GM18861 (cell line): Measurements from ENCODE around the gene TRRAP.
"Not testable (repeated sequence)": the region's sequence is repeated elsewhere in the genome, so short reads cannot be mapped to it uniquely, and the experiment has no call there.

Experiments used
- ATAC-seq: cut with Tn5 transposase; IDR thresholded peaks from one replicate; pipeline ENCODE4 v1.9.1; 2021; ENCODE audit not compliant: unreplicated experiment

TRRAP gene

DNA sequence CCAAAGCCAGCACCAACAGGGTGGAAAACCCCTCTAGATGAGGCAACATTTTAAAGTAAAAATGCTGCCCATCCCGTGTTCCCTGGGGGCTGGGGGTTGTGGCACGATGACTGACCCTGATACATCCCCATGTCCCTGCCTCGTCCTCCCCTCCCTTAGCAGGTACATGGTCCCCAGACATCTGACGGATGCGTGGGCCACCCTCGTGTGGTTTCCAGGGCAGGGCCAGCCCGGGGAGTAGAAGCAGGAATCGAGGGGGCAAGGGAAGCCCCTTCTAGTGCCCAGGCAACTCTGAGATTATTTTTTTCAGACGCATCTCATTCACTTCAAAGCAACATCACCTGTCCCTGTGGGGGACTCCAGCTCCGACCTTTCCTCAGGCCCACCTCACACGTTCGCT lies 12.0 kb upstream of the TRRAP start:
- ATAC-seq, result no peak

DNA sequence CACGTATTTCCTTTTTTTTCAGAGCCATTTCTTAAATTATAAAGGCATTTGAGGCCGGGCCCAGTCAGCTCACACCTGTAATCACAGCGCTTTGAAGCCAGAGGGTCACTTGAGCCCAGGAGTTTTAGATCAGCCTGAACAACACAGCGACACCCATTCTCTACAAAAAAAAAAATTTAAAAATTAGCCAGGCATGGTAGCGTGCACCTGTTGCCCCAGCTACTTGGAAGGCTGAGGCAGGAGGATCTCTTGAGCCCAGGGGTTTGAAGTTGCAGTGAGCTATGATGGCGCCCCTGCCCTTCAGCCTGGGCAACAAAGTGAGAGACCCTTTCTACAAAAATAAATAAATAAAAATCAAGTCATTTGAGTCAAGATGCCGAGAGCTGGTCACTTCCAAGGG lies 11.6 kb upstream of the TRRAP start:
- ATAC-seq, result no peak

DNA sequence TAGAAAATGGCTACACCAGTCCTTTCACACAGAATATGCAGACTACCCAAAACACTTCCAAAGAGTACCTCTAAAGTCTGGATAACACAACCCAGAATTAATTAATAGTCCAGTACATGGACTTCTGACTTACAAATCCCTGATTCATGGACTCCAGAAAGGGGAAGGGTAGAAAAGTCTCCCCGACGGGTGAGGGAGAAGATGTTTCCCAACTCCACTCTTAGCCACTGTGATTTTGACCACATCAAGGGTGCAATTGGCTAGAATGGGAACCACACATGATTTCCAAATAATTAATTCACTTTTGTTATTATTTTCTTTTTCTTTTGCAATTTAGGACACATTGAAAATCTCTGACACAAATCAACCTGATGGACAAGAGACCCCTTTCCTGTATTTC lies 9.9 kb upstream of the TRRAP start:
- ATAC-seq, result no peak

DNA sequence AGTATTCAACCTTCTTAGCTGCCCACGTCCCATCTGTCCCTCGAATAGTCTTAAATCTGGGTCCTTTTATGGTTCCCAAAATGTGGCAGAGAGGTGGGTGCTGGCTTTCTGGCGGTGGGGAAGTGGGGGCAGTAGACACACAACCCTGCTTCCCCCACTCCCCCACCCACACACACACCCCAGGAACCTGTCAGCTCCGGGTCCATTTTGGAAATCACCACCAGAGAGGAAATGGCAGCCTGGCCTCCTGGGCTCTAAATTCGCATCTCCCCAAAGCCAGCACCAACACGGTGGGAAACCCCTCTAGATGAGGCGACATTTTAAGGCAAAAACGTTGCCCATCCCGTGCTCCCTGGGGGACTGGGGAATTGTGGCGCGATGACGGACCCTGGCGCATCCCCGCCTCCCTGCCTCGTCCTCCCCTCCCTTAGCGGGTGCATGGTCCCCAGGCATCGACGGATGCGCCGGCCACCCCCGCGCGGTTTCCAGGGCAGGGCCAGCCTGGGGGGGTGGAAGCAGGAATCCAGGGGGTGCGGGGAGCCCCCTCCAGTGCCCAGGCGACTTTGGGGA lies 9.2 kb upstream of the TRRAP start:
- no peak for ATAC-seq

DNA sequence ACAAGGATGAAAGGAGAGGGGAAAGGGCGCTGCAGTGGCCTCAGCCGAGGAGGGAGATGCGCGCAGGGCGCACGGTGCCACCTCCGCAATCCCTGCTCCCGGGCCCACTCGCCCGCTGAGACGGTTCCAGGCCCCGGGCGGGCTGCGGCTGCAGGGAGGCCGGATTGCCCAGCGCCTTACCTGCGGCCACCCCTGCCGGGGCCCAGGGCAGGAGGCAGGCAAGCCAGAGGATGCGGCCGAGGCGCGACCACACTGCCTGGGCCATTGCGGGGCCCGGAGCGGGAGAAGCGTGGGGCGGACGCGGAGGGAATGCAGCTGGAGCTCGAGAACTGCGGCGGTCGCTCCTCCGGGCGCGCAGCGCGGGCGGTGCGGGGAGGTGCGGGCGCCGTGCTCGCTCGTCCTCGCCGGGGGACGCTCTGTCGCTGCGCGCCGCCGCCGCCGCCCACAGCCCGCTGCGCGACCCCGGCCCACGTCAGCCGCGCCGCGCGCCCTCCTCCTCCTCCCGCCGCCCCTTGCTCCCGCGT lies 8.7 kb upstream of the TRRAP start, which contains the start of gene TMEM130:
Gene TMEM130, minus strand, starts transcription at position 418 of the 524 bp plus-strand sequence. Its CDS starts 153 bp downstream, at position 265.
- no peak for ATAC-seq

DNA sequence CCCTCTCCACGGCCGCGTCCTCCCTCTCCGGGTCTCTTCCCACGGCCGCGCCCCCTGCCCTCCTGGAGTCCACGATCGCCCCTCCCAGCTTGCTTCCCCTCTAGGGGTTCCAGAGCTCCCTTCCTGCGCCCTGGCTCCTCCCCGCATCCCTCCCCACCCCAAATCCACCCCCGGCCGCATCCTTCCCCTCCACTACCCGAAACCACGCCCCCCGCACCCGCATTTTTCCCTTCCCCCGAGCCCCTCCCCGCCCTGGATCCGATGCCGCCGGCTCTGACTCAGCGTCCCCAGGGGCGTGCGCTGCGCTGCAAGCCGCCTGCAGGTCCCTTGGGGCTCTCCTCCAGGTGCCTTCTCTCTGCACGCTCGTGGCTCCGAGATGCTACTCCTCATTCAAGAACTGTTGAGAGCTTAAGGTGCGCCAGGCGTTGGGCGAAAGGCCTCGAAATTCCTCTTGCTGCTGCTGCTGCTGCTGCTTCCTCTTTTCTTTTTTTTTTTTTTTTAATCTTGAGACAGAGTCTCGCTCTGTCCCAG lies 8.1 kb upstream of the TRRAP start:
- ATAC-seq, result peak; percentile 80

DNA sequence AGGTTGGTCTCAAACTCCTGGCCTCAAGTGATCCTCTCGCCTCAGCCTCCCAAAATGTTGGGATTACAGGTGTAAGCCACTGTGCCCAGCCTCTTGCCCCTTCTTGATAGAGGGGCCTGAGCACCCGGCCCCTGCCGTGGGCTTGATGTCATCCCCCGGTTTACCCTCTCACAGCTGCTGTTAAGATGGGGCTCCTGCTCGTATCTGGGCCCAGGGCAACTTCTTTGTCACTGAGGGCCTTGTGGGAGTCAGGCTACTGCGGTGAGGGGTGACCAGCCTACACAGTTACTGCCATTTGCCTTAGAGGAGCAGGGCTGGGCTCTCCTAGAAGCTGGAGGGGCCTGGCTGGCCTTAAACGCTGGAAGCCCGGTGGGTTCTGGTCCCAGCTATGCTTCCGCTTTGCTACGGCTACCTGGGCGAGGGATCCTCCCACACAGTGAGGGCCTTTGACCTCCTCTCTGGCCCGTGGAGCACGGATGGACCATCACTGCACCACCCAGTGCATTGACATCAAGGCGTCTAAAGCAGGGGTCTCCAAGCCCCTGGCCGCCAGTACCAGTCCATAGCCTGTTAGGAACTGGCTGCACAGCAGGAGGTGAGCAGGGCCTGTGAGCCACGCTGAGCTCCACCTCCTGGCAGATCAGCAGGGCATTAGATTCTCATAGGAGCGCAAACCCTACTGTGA lies 7.4 kb upstream of the TRRAP start:
- no peak for ATAC-seq

DNA sequence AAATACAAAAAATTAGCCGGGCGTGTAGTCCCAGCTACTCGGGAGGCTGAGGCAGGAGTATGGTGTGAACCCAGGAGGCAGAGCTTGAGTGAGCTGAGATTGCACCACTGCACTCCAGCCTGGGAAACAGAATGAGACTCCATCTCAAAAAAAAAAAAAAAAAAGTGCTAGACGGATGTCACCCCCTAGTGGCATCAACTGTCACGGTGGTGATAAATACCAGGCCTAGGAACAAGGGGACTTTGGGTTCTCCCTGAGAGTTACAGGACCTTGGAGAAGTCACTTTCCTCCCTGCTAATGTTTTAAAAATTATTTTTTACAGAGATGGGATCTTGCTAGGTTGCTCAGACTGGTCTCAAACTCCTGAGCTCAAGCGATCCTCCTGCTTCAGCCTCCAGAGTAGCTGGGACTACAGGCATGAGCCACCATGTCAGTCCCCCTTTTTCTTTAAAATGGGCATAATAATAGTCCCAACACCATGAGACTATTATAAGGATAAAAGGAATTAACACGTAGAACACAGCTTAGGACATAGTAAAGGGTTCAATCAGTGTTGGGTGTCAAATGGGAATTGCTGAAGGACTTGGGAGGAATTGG lies 5.9 kb upstream of the TRRAP start:
- no peak for ATAC-seq

DNA sequence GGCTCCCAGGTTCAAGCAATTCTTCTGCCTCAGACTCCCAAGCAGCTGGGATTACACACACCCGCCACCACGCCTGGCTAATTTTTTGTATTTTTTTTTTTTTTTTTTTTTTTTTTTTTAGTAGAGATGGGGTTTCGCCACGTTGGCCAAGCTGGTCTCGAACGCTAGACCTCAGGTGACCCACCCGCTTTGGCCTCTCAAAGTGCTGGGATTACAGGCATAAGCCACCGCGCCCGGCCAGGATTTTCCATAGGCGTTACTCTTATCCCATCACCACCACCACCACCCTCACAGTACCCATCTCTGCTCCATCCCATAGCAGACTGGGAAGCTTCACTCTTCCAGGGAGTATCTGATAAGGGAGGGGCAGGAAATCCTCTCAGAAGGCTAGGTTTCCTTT lies 4.7 kb upstream of the TRRAP start:
- ATAC-seq, result not testable (repeated sequence)

DNA sequence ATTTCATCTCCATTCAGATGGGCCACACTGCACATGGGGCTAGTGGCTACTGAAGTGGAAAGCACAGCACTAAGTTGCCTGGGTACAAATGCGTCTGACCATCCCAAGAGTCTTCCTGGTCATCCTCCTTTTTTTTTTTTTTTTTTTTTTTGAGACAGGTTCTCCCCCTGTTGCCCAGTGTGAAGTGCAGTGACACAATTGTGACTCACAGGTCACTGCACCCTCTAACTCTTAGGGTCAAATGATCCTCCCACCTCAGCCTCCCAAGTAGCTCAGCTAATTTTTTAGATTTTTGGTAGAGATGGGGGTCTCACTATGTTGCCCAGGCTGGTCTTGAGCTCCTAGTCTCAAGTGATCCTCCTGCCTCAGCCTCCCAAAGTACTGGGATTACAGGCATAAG lies 3.4 kb upstream of the TRRAP start:
- no peak for ATAC-seq

DNA sequence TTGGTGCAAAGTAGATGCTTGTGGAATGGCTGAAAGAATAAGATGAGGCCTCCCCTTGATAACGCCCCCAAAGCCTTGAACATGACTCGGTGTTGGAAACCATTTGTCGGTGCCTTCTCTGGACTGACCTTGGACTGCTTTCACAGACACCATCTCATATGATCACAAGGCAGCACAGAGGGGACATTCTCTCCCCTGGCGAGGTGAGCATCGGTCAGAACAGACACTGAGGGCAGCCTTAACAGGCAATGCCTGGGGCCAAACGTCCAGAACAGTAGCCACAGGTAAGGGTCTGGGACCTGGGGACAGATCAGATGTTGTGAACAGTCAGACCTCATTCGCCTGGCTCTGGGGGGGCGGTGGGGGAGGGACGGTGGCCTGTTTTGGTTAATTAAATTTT lies 2.8 kb upstream of the TRRAP start:
- no peak for ATAC-seq

DNA sequence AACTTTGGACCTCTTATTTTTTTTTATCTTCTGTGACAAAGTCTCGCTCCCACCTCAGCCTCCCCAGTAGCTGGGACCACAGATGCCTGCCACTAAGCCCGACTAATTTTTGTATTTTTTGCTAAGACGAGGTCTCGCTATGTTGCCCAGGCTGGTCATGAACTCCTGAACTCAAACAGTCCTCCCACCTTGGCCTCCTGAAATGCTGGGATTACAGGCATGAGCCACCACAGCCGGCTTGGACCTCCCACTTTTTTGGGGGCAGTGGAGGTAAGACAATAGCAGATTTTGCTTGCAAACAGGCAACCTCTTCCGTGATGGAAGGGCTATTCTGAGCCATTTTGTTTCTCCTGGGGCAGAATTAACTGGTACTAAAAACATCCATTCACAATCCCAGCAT lies 1.2 kb upstream of the TRRAP start:
- ATAC-seq, result no peak

DNA sequence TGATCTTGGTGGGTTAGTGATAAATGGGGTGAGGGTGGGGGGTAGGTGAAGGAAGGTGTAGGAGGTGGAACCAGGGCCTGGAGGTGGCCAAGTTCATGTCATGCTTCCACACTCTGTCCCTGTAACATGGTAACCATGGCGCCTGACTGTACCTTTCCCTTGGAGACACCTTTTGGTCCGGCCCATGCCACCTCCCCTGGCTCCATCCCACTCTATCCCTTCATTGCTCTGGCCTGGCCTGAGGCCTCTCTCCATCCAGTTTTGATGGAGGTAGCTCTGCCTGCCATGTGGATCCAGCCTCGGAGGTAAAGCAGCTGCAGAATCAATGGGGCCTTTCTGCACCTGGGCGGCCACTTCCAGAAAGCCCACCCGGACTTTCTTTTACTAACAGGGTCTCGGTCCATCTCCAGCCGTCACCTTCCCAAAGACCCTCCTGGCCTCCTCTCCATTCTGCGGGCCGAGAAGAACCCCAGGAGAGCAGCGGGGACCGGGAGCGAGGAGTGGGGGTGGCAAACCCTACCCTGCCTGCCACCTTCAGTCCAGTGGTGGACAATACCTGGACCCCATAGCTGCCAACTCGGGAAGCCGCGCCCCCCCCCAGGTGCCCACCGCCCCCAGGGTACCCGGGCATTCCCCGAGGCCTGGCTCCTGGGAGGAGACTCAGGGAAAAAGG lies 504 bp upstream of the TRRAP start:
- ATAC-seq, result no peak

DNA sequence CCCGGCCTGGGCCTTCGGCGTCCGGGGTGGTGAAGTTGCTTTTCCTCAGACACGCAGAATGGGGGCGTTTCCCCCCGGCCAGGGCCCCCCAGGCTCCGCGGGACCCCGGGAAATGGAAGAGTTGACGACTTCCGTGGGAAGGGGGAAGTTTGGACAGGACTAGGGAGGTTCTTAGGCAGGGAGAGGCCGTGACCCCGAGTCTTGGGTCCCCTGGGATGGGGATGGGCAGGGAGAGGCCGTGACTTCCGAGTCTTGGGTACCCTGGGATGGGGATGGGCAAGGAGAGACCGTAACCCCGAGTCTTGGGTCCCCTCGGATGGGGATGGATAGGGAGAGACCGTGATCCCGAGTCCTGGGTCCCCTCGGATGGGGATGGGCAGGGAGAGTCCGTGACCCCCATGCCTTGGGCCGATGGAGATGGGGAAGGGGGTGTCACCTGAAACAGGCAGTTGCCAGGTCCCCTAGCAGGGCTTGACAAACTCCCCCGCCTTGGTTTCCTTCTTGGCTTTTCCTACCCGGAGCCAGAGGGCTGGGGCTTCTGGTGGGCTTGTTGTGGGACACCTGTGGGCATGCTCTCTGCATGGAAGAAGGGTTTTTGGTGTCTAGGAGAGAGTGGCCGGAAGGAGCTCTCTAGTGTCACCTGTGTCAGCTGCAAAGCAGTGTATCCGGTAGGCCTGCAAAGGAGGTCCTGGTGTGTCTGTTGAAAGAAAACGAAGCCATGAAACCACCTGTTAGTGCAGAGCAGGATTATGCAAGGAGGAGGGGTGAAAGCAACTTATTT lies 1.1 kb downstream of the TRRAP start:
- peak; percentile 86 for ATAC-seq

DNA sequence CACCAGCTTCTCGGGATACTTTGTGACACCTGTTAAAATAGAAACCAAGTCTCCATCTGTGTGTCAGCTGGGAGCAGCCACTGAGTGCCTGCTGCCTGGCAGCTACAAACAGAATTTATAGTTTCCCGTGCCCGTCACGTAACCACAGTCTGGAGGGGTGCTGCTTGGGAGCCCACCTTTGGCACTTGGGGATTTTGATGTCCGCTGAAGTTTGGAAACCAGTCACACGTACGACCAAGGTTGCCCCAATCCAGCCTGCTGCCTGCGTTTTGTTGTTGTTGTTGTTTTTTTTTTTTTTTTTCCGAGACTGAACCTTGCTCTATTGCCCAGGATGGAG lies 1.6 kb downstream of the TRRAP start:
- ATAC-seq, result no peak

DNA sequence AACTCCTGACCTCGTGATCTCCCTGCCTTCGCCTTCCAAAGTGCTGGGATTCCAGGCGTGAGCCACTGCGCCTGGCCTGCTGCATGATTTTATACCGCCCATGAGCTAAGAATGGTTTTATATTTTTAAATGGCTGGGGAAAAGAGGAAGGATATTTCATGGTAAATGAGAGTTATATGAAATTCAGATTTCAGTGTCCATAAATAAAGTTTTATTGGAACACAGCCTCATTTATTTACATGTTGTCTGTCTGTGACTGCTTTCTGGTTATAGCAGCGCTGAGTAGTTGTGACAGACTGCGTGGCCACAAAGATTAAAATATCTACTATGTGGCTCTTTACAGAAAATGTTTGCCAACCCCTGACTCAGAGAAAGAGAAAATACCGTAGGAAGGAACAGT lies 2.2 kb downstream of the TRRAP start:
- no peak for ATAC-seq

DNA sequence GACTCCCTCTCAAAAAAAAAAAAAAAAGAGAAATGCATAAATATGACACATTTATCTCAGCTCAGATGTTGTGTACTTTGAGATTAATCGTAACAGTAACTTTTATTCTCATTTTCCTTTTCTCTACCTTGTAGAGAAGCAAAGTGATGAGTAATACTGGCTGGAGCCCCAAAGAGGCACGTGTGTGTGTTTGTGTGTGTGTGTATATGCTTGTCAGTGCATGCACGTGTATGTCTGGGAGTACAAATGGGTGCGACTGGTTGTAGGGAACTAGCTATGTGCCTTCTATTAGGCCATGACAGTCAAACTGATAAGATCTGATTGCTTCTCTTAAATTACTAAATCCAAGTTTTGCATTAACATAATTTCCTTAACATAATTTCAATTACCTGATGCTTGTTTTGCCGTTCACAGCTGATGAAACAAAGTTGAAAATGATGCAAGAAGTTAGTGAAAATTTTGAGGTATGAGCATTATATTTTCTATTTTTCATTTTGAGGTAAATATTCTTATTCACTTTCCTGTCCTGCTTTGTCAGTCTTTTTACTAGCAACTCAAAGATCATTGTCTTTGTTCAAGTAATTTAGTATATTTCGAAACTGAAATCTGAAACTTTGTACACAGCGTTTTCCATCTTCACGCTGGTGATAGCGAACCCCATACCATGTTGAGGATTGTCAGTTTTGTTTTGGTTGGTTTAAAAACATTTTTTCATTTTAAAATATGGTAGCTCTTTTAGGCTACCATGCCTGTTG lies 3.4 kb downstream of the TRRAP start:
- no peak for ATAC-seq

DNA sequence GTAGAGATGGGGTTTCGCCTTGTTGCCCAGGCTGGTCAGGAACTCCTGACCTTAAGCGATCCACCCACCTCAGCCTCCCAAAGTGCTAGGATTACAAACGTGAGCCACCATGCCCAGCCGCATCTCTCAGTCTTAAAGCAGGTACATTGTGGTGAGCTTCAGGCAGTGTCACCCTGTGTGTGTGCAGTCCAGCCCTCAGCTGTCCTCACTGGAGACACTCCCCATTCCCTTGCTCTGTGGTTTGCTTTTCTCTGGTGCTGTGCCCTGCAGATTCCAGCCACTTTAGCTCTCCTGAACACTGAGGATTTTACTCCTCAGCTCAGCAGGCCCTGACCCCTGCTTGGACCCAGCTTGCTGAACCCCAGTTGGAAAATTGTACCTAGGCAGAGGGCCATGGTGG lies 6.1 kb downstream of the TRRAP start:
- no peak for ATAC-seq

DNA sequence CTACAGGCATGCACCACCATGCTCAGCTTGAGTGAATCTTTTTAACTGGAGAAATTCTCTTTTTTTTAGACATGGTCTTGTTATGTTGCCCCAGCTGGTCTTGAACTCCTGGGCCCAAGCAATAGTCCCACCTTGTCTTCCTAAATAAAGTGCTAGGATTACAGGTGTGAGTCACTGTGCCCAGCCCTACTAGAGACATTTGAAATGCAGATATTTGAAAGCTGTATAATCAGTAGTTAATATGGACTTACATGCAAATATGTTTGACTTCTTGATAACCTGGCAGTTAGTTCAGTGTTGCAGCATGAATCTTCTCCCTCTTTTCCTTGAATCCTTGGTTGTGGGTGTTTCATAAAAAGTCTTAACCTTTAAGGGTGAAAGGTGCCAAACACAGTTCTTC lies 8.7 kb downstream of the TRRAP start:
- ATAC-seq, result no peak

DNA sequence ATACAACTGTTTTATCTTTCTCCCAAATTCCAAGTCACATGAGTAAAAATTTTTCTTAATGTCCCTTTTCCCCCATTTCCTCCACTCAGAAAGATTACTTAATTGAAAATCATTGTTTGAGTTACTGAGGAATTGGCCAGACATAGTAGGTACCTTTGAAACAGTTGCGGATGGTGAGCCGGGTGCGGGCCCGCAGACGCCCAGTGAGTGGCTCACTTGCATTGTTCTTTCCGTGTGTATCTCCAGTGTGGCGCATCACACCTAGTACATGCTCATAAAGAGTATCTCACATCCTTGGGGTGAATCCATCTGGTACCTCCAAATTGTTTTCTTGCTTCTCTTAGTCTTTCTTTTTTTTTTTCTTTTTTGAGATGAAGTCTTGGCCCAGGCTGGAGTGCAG lies 14.3 kb downstream of the TRRAP start:
- ATAC-seq, result no peak
